Erythroblast (primary cell): ENCODE measurements around the gene DOCK4.

Experiments
- GATA1 ChIP-seq: IDR thresholded peaks from 2 replicates; pipeline ENCODE4 v1.6.1; 2011; ENCODE audit warnings: low read depth, mild to moderate bottlenecking, control low read depth, low read length, moderate library complexity
- POLR2A ChIP-seq: IDR thresholded peaks from 2 replicates; pipeline ENCODE4 v1.6.1; 2011; ENCODE audit warnings: mild to moderate bottlenecking, low read length

- TF ChIP-seq POLR2A = no peak
- no peak for TF ChIP-seq GATA1
These were observed 369.6 kb downstream of the DOCK4 start for GRCh38 chr7:111836592-111836991.
